K562 treated with DMSO at 1 percent for 12 hours (cell line): Measurements from ENCODE around the gene SHC4. TPM values are rescaled to one million over a fixed set of nuclear protein-coding genes. Genes with fewer than 3 reads are reported as not detected.

Source experiments
- total RNA-seq: library from RNA; unstranded; fragments of 300-600 nt; gene quantifications from 2 replicates; pipeline ENCODE4 v1.2.3, GENCODE V29; 2022; ENCODE audit not compliant: insufficient read depth

The SHC4 gene
- total RNA-seq, result 0.64 and 1.6 TPM in 2 replicates

GRCh38 chr15:48963524-48964113 is at the start of gene SHC4:
SHC4 (minus strand) TSS chr15:48963919; CDS start chr15:48963015, 904 bp downstream.

GRCh38 chr15:48877630-48878595 is 85.8 kb downstream of the SHC4 start, which contains the start of gene EID1:
EID1 (plus strand) TSS chr15:48878134; CDS start chr15:48878177, 43 bp downstream.

GRCh38 chr15:48810414-48811324 is 153.1 kb downstream of the SHC4 start, which contains the start of gene CEP152:
CEP152 (minus strand) TSS chr15:48811069; CDS start chr15:48805649, 5,420 bp downstream.

Other genes starting within 250 kb of the SHC4 start
- 4.7 and 20.7 TPM in 2 replicates for gene CEP152, start 152.8 kb downstream of the SHC4 start, total RNA-seq
- 52.8 and 95.2 TPM in 2 replicates for gene EID1, start 85.8 kb downstream of the SHC4 start, total RNA-seq
- gene SECISBP2L, start 82.5 kb upstream of the SHC4 start, total RNA-seq, result 3.0 and 9.7 TPM in 2 replicates
- gene COPS2, start 191.7 kb upstream of the SHC4 start, total RNA-seq, result 21.4 and 67.9 TPM in 2 replicates
- gene GALK2, start 206.3 kb upstream of the SHC4 start, total RNA-seq, result 23.5 and 41.9 TPM in 2 replicates